Medulla oblongata (tissue), 1 donor: ENCODE measurements around the gene ACOT12.

Source experiments
- DNase-seq: peaks from one replicate; pipeline ENCODE4 v3.0.0-alpha.2; 2015; ENCODE audit errors: extremely low spot score

ACOT12 gene

GRCh38 chr5:81400375-81400774, 6.4 kb upstream of the ACOT12 start:
- no peak for DNase-seq

- no peak for DNase-seq
These were observed 4.8 kb upstream of the ACOT12 start for GRCh38 chr5:81398741-81399140.

GRCh38 chr5:81397176-81397575, 3.2 kb upstream of the ACOT12 start:
- DNase-seq, result no peak

- DNase-seq, result no peak
These were observed 1.3 kb upstream of the ACOT12 start for GRCh38 chr5:81395262-81395661.

DNA sequence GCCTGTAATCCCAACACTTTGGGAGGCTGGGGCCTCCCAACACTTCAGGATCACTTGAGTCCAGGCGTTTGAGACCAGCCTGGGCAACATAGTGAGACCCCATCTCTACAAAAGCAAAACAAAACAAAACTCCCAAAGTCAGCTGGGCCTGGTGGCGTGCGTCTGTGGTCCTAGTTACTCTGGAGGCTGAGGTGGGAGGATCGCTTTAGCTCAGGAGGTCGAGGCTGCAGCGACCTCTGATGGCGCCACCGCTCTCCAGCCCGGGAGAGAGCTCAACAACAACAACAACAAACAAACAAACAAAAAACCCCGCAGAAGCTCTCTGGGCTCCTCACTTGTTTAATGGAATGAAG, 528 bp downstream of the ACOT12 start:
- DNase-seq, result no peak

DNA sequence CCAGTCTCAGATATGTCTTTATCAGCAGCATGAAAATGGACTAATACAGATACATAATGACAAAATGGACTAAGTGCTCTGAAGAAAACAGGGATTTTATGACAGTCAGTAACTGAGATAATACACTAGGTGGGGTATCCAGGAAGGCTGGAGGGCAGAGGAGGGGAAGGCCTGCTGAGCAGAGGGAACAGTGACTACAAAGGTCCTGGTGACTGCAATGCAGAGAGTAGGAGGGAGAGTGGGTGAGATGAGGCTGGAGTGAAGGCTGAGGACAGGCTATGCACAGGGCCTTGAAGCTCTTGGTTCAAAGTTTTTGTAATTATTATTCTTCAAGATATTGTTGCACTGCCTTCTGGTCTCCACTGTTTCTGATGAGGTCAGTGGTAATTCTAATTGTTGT, 4.9 kb downstream of the ACOT12 start:
- no peak for DNase-seq

GRCh38 chr5:81388169-81388568, 5.8 kb downstream of the ACOT12 start:
- no peak for DNase-seq

DNA sequence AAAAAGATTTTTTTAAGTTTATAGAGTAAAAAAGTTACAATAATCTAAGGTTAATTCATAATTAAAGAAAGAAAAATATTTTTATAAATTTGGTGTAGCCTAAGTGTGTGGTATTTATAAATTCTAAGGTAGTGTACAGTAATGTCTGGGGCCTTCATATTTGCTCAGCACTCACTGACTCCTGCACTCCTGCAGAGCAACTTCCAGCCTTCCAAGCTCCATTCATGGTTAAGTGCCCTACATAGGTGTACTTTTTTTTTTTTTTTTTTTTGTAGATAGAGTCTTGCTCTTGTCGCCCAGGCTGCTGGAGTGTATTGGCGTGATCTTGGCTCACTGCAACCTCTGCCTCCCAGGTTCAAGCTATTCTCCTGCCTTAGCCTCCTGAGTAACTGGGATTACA, 10.1 kb downstream of the ACOT12 start:
- DNase-seq, result no peak

DNA sequence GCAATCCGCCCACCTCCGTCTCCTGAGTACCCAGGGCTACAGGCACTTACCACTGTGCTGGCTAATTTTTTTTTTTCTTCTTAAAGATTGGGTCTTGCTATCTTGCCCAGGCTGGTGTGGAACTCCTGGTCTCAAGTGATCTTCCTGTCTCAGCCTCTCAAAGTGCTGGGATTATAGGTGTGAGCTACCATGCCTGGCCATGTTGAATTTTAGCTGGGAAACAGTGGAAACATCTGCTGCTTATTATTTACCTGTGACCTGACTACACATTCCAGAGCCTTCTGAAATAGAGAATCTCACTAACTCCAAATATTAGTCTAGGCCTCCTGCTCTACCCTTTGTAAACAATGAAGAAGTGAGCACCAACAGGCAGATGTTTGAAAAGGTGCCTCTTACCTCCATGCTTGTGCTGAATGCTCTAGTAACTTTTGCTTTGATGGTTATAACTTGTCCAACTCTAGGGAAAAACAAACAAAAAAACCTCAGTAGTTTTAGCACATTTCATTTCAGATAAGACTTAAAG, 22.5 kb downstream of the ACOT12 start:
- no peak for DNase-seq

DNA sequence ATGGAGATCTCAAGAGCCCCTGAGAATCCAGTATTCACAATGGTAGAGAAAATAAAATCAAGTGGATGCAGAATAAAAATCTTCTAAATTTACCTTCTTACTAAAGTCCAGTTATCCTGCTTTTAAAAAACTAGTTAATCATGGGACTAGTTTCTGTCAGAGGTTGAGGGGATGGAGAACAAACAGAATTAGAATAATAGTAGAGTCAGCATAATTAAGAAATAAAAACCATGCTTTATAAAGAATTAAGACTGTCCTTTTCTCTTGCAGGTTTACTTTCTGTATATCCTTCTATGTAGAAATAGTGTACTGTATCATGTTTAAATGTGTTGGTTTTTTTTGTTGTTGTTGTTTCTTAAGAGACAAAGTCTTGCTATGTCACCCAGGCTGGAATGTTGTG, 23.0 kb downstream of the ACOT12 start:
- DNase-seq, result no peak

DNA sequence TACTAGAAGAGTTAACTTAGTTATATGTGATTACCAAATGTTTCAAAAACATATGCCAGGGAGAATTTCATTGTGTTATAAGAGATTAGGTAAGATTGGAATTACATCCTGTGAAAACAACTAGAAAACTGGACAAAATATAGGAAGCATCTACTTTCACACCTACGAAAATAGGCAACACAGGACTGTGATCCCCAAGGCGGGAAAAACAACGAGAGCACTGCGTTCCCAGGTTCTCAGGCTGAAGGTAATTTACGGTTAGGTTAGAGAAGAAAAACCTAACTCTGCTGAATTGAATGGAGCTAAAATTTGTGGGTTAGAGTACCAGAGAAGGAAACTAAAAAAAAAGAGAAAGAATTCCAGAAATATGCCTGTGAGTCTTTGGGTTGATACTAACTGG, 28.4 kb downstream of the ACOT12 start:
- DNase-seq, result no peak

GRCh38 chr5:81363093-81363871, 30.7 kb downstream of the ACOT12 start:
- DNase-seq, result no peak

GRCh38 chr5:81361600-81361999, 32.3 kb downstream of the ACOT12 start:
- no peak for DNase-seq

GRCh38 chr5:81360640-81361039, 33.3 kb downstream of the ACOT12 start:
- no peak for DNase-seq

DNA sequence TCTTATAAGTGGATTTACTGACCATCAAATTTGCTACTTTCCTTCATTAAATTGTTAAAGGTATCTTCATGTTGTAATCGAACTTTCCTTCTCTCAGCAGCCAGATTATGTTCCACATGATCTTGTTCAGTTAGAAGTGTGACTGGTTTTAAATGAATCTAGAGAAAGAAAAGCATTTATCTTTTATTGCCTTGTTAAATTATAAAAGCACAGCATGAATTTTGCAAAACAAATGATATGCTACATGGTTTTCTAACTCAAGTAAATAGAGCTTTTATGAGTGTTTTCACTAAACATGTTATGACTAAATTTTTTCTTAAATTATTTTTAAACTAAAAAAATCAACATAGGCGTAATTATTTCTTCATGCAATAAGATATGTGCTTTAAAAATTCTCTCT, 34.1 kb downstream of the ACOT12 start:
- no peak for DNase-seq

- DNase-seq, result no peak
These were observed 34.8 kb downstream of the ACOT12 start for GRCh38 chr5:81359108-81359507.

DNA sequence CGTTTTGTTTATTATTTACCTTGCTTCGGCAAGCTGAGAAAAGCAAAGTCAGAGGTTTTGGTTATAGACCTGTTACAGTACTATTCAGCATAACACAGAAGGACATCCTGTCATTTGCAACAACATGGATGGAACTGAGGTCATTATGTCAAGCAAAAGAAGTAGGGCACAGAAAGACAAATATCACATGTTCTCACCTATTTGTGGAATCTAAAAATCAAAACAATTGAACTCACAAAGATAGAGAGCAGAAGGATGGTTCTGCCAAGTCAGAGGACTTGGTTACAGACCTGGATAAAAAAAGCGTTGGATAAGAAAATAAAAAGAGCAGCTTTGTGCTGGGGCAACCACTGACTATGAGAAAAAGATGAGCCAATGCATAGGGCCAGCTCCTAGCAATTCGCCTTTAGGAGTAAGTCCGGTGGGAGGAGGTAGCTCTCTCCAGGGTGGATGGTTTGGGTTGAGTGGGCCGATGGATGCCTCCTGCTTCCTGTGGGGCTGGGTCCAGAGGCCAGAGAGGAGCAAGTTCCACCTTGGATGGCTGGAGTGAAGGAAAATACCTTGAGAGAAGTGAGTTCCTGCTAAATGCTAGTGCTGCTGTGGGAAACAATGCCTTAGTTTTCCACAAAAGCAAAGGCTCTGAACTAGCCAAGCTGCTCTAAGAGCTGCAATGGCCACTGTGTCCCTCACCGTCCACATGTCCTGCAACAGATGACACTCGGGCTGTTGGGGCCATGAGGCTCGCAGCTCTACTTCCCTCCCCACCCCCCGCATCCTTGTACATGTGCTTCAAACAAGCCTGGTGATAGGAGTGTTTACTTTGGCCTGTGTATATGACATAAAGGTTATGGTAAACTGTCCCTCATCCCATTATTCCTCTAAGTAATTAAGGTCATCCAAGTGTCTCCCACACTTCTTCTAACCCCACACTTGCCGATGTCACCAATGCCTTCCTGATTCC, 38.4 kb downstream of the ACOT12 start:
- DNase-seq, result no peak

- no peak for DNase-seq
These were observed 39.8 kb downstream of the ACOT12 start for GRCh38 chr5:81354093-81354492.

- no peak for DNase-seq
These were observed 40.7 kb downstream of the ACOT12 start for GRCh38 chr5:81353189-81353588.

- no peak for DNase-seq
These were observed 43.4 kb downstream of the ACOT12 start for GRCh38 chr5:81350507-81350906.

DNA sequence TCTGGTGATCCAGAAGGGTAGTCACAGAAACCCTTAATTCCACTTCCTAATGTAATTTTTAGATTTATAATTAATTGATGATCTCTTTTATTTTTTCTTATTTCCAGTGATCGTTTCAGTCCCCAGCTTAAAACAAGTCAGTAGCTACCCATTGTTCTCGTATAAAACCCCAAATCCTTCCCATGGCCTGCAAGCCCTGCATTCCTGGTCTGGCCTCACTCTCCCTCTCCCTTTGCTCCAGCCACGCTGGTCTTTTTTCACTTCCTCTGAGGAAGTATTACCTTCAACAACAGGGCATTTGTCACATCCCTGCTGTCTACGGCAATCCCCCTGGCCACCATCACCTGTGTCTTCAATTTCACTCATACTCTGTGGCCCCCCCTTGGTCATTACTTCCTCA, 44.8 kb downstream of the ACOT12 start:
- DNase-seq, result no peak

DNA sequence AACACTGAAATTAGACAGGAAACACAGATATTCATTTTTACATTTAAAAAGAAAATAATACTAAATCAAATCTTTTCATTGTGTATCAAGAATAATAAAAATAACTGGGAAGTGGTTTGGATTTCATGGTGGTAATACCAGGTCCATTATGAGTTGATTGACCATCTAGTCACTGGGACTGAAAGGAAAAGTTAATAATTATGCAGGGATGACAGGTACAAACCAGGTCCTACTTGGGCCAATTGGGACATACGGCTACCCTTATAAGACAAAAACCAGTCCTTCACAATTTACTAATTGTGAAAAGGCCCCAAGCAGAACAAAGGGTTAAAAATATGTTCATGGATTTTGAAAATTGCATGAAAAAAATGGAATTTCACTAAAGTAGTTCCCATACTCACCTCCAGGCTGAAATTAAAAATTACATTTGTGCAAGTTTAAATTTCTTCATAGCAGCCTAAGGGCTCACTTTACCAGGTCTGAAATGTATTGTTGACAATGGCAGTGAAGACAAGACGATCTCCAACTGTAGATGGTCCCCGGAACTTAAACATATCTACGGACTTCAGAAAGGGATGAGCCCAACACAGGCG, 48.4 kb downstream of the ACOT12 start:
- DNase-seq, result no peak
